ENCODE data around the gene COL23A1. TPM values are rescaled to one million over a fixed set of nuclear protein-coding genes. Genes with fewer than 3 reads are reported as not detected.

The COL23A1 gene
- total RNA-seq, 2 donors from 2014 or later, result 0.16 to 0.24 TPM

DNA sequence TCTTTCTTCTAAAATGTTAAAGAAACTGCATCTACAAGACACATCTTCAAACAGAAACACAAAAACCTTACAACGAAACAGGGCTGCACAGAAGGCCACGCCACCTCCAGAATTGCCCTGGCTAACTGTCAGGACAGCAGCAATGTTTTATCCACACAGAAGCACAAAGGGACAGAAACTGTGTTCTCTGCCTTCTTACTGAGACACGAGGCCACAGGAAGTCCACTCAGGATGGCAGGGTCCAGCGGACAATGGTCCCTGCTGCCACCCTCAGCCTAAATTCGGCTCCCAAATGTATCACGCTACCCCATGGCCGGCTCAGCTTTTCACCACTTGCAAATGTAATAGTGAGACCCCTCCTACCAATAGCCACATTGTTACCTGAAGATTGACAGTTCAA lies 197.8 kb downstream of the COL23A1 start:
- Mint-ChIP-seq H3K36me3 (ENCODE audit: low read depth) (no peaks in the 10 kb centered on the region), H3K4me1 (no peaks in the 10 kb centered on the region), H3K4me3 (no peak overlapping the region), H3K27ac (no peak overlapping the region), H3K9me3 (no peaks in the 10 kb centered on the region), H3K27me3 (peaks cover 15% of the 10 kb centered on the region)
- ATAC-seq (replicated peaks), result no peak

DNA sequence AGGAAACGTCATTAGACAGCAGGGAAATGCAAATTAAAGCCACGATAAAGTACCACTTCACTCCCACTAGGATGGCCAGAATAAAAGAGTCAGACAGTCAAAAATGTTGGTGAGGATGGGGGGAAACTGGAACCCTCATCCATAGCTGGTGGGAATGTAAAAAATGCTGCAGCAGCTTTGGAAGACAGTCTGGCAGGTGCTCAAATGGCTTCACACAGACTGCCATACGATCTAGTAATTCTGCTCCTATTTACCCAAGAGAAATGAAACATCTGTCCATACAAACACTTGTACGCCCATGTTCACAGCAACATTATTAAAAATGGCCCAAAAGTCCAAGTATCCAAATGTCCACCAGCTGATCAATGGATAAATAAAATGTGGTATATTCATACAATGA lies 198.7 kb downstream of the COL23A1 start:
- Mint-ChIP-seq H3K9me3 (no peaks in the 10 kb centered on the region), H3K4me1 (no peaks in the 10 kb centered on the region), H3K36me3 (ENCODE audit: low read depth) (no peaks in the 10 kb centered on the region), H3K27me3 (peaks cover 19% of the 10 kb centered on the region), H3K27ac (no peak overlapping the region), H3K4me3 (no peak overlapping the region)
- ATAC-seq (replicated peaks), result no peak

DNA sequence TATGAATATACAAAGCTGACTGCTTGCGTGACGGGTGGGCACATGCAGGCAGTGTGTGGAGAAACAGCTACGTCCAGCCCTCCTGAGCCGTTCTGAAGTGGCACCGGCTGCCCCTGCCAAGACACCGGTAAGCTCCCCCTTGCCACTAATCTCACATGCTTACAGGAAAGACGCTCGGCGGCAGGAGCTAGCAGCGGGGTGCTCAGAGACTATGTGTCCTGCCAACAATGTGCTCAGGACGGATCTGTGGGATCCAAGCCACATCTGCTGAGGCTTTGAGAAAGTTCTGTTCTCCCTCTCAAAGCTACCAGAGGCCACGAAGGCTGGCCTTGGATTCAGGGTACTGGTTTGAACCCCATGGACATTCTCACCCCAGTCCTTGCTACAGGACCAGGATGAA lies 200.4 kb downstream of the COL23A1 start:
- H3K27ac Mint-ChIP-seq, result no peak overlapping the region
- peaks cover 25% of the 10 kb centered on the region for H3K27me3 Mint-ChIP-seq
- H3K9me3 Mint-ChIP-seq, result no peaks in the 10 kb centered on the region
- no peaks in the 10 kb centered on the region for H3K36me3 Mint-ChIP-seq (ENCODE audit: low read depth)
- no peaks in the 10 kb centered on the region for H3K4me1 Mint-ChIP-seq
- ATAC-seq (replicated peaks), result no peak
- no peak overlapping the region for H3K4me3 Mint-ChIP-seq

GRCh38 chr5:178389026-178389729 lies 201.0 kb downstream of the COL23A1 start:
- no peak overlapping the region for H3K27ac Mint-ChIP-seq
- no peaks in the 10 kb centered on the region for H3K4me1 Mint-ChIP-seq
- no peaks in the 10 kb centered on the region for H3K36me3 Mint-ChIP-seq (ENCODE audit: low read depth)
- H3K9me3 Mint-ChIP-seq, result no peaks in the 10 kb centered on the region
- H3K27me3 Mint-ChIP-seq, result peaks cover 25% of the 10 kb centered on the region
- no peak for ATAC-seq (replicated peaks)
- H3K4me3 Mint-ChIP-seq, result no peak overlapping the region

DNA sequence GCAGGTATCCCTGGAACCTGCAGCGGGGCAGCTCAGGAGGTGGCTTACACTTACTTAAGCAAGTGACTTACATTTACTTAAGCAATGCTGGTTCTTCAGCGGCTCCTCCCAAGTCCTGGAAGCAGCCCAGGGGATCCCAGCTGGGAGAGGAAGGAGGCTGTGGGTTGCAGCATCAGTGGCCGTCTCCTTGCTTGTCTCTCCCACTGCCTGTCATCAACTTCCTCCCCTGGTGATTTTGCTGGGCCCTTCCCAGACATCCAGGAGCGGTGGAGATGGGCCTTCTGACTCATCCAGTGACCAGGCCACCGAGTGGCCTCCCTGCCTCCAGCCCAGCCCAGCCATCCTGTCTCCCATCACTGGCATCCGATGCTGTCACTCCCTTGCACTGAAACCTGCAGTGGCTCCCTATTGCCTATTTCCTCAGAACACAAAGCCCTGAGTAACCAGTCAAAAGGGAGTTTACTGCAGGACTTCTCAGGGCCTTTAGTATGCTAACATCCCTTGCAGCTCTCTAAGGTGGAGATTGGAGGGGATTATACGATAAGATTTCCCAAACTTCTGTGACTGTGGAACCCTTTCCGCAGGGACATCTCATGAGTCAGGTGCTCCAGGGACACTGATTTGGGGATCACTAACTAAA lies 201.7 kb downstream of the COL23A1 start:
- Mint-ChIP-seq H3K27ac (no peak overlapping the region), H3K4me1 (no peaks in the 10 kb centered on the region), H3K9me3 (no peaks in the 10 kb centered on the region), H3K4me3 (no peak overlapping the region), H3K36me3 (ENCODE audit: low read depth) (no peaks in the 10 kb centered on the region), H3K27me3 (peaks cover 28% of the 10 kb centered on the region)
- ATAC-seq (replicated peaks), result no peak

- H3K4me1 Mint-ChIP-seq, result no peaks in the 10 kb centered on the region
- H3K4me3 Mint-ChIP-seq, result no peak overlapping the region
- no peak overlapping the region for H3K27ac Mint-ChIP-seq
- no peaks in the 10 kb centered on the region for H3K9me3 Mint-ChIP-seq
- no peaks in the 10 kb centered on the region for H3K36me3 Mint-ChIP-seq (ENCODE audit: low read depth)
- H3K27me3 Mint-ChIP-seq, result peaks cover 28% of the 10 kb centered on the region
- no peak for ATAC-seq (replicated peaks)
Measured at GRCh38 chr5:178387856-178388190, 202.4 kb downstream of the COL23A1 start.

DNA sequence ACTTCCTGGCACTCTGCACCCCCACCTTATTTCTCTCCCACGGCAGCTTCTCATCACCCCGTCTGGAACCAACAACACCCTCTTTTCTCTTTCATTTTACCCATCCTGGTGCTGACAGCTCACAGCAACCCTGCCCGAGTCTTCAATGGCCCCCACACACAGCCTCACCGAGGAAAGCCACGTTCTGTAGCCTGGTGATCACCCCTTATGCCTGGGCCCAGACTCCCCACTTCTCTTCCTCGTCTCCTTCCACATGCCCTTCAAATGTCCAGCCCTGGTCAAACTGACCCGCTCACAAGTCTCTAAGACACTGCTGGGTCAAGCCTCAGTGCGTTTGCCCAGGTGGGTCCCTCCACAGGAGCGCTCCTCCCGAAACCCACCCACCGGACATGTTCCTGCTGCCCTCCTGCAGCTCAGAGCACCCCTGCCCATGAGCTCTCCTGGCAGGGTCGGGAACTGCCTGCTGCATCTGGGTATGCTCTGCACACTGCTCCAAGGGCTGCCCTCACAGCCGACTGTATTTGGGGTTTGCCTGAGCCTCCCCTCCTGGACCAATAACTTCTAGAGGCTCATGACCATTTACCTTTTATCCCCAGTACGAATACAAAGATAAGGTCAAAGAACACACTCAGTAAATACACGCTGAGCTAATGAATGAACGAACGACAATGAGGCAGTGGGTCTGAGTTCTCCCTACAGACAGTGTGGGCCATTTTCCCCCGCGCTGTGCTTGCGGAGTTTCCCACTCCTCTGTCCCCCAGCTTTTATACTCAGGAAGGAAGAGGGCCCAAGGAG lies 202.9 kb downstream of the COL23A1 start:
- Mint-ChIP-seq H3K27ac (no peak overlapping the region), H3K36me3 (ENCODE audit: low read depth) (no peaks in the 10 kb centered on the region), H3K4me3 (no peak overlapping the region), H3K9me3 (no peaks in the 10 kb centered on the region), H3K4me1 (no peaks in the 10 kb centered on the region), H3K27me3 (peaks cover 30% of the 10 kb centered on the region)
- ATAC-seq (replicated peaks), result no peak

GRCh38 chr5:178386336-178386931 lies 203.8 kb downstream of the COL23A1 start:
- Mint-ChIP-seq H3K27ac (no peak overlapping the region), H3K36me3 (ENCODE audit: low read depth) (no peaks in the 10 kb centered on the region), H3K4me1 (no peaks in the 10 kb centered on the region), H3K9me3 (no peaks in the 10 kb centered on the region), H3K27me3 (peaks cover 32% of the 10 kb centered on the region), H3K4me3 (no peak overlapping the region)
- ATAC-seq (replicated peaks), result no peak

DNA sequence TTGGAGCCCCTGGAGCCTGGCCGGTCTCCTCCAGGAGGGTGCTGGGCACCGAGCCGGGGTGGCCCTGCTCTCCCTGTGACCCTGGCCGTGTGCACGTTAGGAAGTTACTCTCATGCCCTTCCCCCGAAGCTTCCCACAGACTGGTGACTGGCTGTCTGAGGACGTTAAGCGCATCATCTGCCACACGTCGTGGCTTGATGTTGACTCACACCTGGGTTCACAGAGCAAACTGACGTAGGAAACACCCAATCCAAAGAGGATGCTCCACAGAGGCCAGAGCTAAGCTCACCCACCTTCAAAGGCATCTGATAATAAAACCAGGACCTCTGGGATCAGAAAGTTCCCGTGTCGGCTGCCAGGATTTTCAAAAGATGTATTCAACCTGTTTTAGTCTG lies 204.7 kb downstream of the COL23A1 start:
- H3K4me3 Mint-ChIP-seq, result no peak overlapping the region
- H3K27ac Mint-ChIP-seq, result no peak overlapping the region
- no peaks in the 10 kb centered on the region for H3K36me3 Mint-ChIP-seq (ENCODE audit: low read depth)
- no peaks in the 10 kb centered on the region for H3K4me1 Mint-ChIP-seq
- H3K9me3 Mint-ChIP-seq, result no peaks in the 10 kb centered on the region
- peaks cover 32% of the 10 kb centered on the region for H3K27me3 Mint-ChIP-seq
- peak; percentile 25 for ATAC-seq (replicated peaks)

- Mint-ChIP-seq H3K4me3 (no peak overlapping the region), H3K27ac (no peak overlapping the region), H3K27me3 (peaks cover 31% of the 10 kb centered on the region), H3K4me1 (no peaks in the 10 kb centered on the region), H3K36me3 (ENCODE audit: low read depth) (no peaks in the 10 kb centered on the region), H3K9me3 (no peaks in the 10 kb centered on the region)
- ATAC-seq (replicated peaks), result no peak
Measured at GRCh38 chr5:178384816-178385495, 205.2 kb downstream of the COL23A1 start.

DNA sequence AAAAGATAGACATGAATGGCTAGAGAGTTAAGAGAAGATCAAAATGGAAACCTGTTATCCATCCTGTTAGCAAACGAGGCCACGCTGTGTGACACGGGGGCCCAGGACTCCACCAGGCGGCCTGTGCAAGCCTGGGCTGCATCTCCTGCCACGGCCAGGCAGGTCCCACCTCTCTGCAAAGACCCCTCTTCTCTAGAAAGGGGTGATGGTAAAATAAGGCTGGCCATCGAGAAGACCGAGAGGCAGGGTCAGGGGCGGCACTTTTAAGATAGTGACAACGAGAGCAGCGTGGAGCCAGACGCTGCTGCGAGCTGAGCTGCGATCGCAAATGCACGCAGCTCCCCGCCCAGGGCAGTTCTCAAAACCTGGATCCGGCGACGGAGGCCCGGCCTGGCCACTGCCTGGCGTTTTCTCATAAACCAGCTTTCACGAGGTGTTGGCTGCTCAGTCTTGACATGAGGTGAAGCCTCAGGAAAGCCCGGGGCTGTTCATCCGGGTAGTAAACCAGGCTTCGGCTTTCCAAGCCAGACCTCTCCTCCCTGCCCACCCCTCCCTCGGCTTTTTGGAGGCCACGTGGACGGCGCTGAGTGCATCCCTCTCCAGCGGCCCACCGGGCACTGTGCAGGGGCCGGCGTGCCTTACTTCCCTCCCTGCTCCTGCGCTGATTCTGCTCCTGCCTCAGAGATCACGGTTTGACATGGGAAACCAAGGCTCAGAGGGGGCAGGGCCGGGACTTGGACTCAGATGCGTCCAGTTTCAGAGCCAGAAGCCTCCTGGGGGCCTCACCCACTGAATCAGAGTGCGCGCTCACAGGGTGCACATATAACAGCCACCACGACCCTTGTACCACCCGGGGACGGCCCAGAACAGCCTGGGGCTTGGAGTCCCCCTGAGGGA lies 206.0 kb downstream of the COL23A1 start:
- ATAC-seq (replicated peaks), result no peak
- Mint-ChIP-seq H3K36me3 (ENCODE audit: low read depth) (no peaks in the 10 kb centered on the region), H3K27ac (no peak overlapping the region), H3K27me3 (peaks cover 23% of the 10 kb centered on the region), H3K4me3 (no peak overlapping the region), H3K4me1 (no peaks in the 10 kb centered on the region), H3K9me3 (no peaks in the 10 kb centered on the region)

GRCh38 chr5:178383301-178383918 lies 206.8 kb downstream of the COL23A1 start:
- Mint-ChIP-seq H3K4me1 (no peaks in the 10 kb centered on the region), H3K27me3 (peaks cover 22% of the 10 kb centered on the region), H3K9me3 (no peaks in the 10 kb centered on the region), H3K27ac (no peak overlapping the region), H3K36me3 (ENCODE audit: low read depth) (no peaks in the 10 kb centered on the region), H3K4me3 (no peak overlapping the region)
- no peak for ATAC-seq (replicated peaks)

DNA sequence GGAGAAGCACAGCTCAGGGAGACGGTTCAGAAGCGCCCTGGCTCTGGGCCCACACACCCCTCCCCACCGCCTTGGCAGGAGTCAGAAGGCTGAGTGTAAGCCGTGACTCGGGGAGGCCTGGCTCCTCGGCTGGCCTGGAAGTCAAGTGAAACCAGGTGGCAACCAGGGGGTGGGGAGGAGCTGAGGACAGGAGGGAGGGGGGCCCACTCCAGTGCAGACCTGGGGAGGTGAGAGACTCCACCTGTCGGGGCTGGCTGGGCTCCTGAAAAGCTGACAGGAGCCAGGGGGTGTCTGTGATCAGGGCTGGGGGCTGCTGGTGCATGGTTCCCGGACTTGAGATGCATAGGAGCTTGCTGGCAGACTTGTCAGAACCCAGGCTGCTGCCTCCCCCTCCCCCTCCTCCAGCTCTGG lies 207.4 kb downstream of the COL23A1 start:
- Mint-ChIP-seq H3K4me1 (no peaks in the 10 kb centered on the region), H3K36me3 (ENCODE audit: low read depth) (no peaks in the 10 kb centered on the region), H3K27ac (no peak overlapping the region), H3K4me3 (no peak overlapping the region), H3K9me3 (no peaks in the 10 kb centered on the region), H3K27me3 (peaks cover 22% of the 10 kb centered on the region)
- no peak for ATAC-seq (replicated peaks)
